CD8-positive, alpha-beta memory T cell (primary cell): ENCODE measurements around the gene NAA38. TPM values are rescaled to one million over a fixed set of nuclear protein-coding genes. Genes with fewer than 3 reads are reported as not detected.

Experiments
- CTCF ChIA-PET: fragments of 350-600 bp; sonication (Branson Sonifier 250); formaldehyde crosslinking; loops from one replicate; lab custom pipeline; 2021; ENCODE audit warnings: antibody characterized with exemption; lab: Charles Lee
- POLR2A ChIA-PET: fragments of 350-600 bp; sonication (Branson Sonifier 250); formaldehyde crosslinking; loops from one replicate; lab custom pipeline; 2021; ENCODE audit warnings: antibody characterized with exemption; lab: Charles Lee
- DNase-seq, 5 donors: peaks; one replicate each; pipeline versions ENCODE4 v3.0.0 to v3.0.0-alpha.2; 2020 to 2022; ENCODE audit warnings: mixed read lengths in 1 of 5
- H3K27ac ChIP-seq: one replicate; pipeline ENCODE4 v1.7.0; 2013; ENCODE audit warnings: low read depth, mild to moderate bottlenecking, low read length, moderate library complexity
- H3K27me3 ChIP-seq: 2 replicates; pipeline ENCODE4 v1.7.0; 2013; ENCODE audit warnings: low read length, mild to moderate bottlenecking; ENCODE audit not compliant: insufficient read depth, poor library complexity, severe bottlenecking
- H3K36me3 ChIP-seq: 2 replicates; pipeline ENCODE4 v1.7.0; 2013; ENCODE audit warnings: mild to moderate bottlenecking, low read length, moderate library complexity; ENCODE audit not compliant: insufficient read depth
- H3K4me1 ChIP-seq: 2 replicates; pipeline ENCODE4 v1.7.0; 2013; ENCODE audit warnings: mild to moderate bottlenecking, low read length, moderate library complexity; ENCODE audit not compliant: insufficient read depth
- H3K4me3 ChIP-seq: 2 replicates; pipeline ENCODE4 v1.7.0; 2013; ENCODE audit warnings: mild to moderate bottlenecking, low read length
- H3K9me3 ChIP-seq: 2 replicates; pipeline ENCODE4 v1.7.0; 2013; ENCODE audit warnings: mild to moderate bottlenecking, low read length
- H3K27ac Mint-ChIP-seq, 8 donors: one replicate each; pipeline ENCODE4 v1.8.0; 2020 to 2021; ENCODE audit warnings: mixed read lengths in 8 of 8, mild to moderate bottlenecking in 6 of 8, inconsistent platforms in 3 of 8, moderate library complexity in 3 of 8
- H3K27me3 Mint-ChIP-seq, 2 donors: one replicate each; pipeline ENCODE4 v1.8.0; 2020 to 2021; ENCODE audit warnings: mixed read lengths in 2 of 2, mild to moderate bottlenecking in 1 of 2, moderate library complexity in 1 of 2
- H3K36me3 Mint-ChIP-seq, 3 donors: one replicate each; pipeline ENCODE4 v1.8.0; 2020 to 2021; ENCODE audit warnings: mixed read lengths in 3 of 3, inconsistent platforms in 1 of 3, mild to moderate bottlenecking in 1 of 3
- H3K4me1 Mint-ChIP-seq, 3 donors: one replicate each; pipeline ENCODE4 v1.8.0; 2020 to 2021; ENCODE audit warnings: mixed read lengths in 3 of 3, inconsistent platforms in 1 of 3, mild to moderate bottlenecking in 1 of 3
- H3K4me3 Mint-ChIP-seq, 7 donors: one replicate each; pipeline ENCODE4 v1.8.0; 2020 to 2021; ENCODE audit warnings: mixed read lengths in 7 of 7, mild to moderate bottlenecking in 6 of 7, moderate library complexity in 4 of 7, inconsistent platforms in 2 of 7
- H3K9me3 Mint-ChIP-seq, 5 donors: one replicate each; pipeline ENCODE4 v1.8.0; 2020 to 2022; ENCODE audit warnings: mixed read lengths in 5 of 5, mild to moderate bottlenecking in 3 of 5, moderate library complexity in 2 of 5, inconsistent platforms in 1 of 5
- polyA plus RNA-seq: library from polyadenylated mRNA; unstranded; fragments of 300-500 nt; fragmentation: Illumina TruSeq; gene quantifications from one replicate; pipeline ENCODE4 v1.2.3, GENCODE V29; 2021
- total RNA-seq, 2 experiments: library from RNA; stranded (reverse); gene quantifications; one replicate each; pipeline ENCODE4 v1.2.3, GENCODE V29; 2021

Gene NAA38
- total and polyA plus RNA-seq, 3 experiments from 2014 or later, result 58.2 to 162 (median 65.0) TPM

DNA sequence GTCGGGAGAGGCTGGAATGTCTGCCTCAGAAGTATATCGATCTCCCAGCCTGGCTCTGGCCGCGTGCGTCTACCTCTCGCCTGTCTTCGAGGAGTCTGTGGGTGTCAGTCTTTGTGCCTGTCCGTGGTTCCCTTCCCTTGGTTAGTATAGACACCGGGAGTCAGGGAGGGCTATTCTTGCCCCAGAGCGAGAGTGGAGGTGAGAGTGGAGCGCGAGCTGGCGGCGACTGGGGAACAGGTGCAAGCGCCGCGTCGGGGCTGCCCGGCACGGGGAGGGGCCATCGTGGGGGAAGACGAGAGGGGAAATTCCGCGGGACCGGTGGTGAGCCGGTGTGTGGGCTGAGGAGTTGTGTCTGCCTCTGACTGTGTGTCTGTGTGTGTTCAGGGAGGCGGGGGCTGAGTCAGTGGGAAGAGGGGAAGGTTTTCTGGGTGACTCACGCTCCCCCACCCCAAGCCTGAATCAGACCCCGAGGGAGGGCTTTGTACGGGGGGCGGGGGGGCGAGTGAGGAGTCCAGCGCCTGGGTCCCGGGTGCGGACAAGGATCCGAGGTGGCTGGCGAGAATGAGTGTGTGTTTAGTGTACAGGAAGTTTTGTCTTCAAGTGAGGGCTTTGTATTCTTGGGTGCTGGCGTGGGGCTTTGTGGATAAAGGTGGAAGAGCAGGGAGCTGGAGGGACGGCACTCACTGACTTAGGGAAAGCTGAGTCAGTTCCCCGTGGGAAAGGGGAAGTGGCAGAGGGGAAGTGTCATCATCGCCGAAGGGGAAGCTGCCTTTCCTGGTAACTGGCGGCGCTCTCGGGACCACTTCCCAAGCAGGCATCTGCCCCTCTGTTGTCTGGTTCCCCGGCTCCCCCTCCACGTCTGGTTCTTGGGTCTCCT, 14.7 kb downstream of the NAA38 start:
- Histone ChIP-seq H3K27me3 (no peaks in the 10 kb centered on the region), H3K36me3 (no peaks in the 10 kb centered on the region), H3K4me1 (peaks cover 50% of the 10 kb centered on the region), H3K27ac (peak overlapping the region; percentile 99), H3K9me3 (no peaks in the 10 kb centered on the region), H3K4me3 (peak overlapping the region; percentile 92)
- H3K27me3 Mint-ChIP-seq, result peaks cover 0 to 15% of the 10 kb centered on the region in 2 donors
- H3K36me3 Mint-ChIP-seq, result peaks cover 0 to 67% (median 0%) of the 10 kb centered on the region in 3 donors
- DNase-seq, result peak; percentile 94 to 99 (median 95)
- H3K4me1 Mint-ChIP-seq, result peaks cover 56 to 65% (median 60%) of the 10 kb centered on the region in 3 donors
- H3K27ac Mint-ChIP-seq, result peak overlapping the region; percentile 97 to 100 (median 100)
- H3K4me3 Mint-ChIP-seq, result peak overlapping the region; percentile 84 to 99 (median 97)
- ChIA-PET CTCF (interaction anchor here (1.0 to 1.8 kb wide), 5 partner anchors 8 to 14 kb away, joined by 3 to 9 read pairs (median 5); partner anchors contain the start of genes KDM6B and NAA38), POLR2A (interaction anchor here (0.6 to 4.8 kb wide), 5 partner anchors 8 to 157 kb away, joined by 3 to 44 read pairs (median 4); partner anchors contain the start of genes KDM6B, NAA38 and RNF227)
- peaks cover 0 to 5% (median 0%) of the 10 kb centered on the region in 5 donors for H3K9me3 Mint-ChIP-seq

DNA sequence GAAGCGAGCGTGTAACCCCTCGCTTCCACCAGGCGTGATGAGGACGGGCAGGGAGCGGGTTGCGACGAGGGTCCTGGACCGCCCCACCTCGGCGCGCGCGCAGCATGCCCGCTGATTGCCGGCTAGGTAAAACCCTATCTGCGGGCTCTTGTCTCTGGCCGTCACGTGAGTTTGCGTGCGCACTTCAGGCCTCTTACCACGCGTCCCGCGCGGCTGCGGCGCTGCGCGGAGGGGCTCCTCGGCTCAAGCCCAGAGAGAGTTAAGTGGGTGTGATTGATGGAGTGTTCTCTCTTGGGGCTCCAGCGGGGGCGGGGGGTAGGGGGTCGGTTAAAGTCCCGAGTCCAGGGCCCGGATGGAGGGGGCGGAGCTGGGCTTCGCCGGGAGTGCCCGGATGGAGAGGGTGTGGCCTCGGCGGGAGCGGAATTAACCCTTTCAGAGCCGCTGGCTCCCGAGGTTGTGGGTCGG, 15.4 kb downstream of the NAA38 start:
- Mint-ChIP-seq H3K36me3 (peaks cover 0 to 61% (median 0%) of the 10 kb centered on the region in 3 donors), H3K4me1 (peaks cover 63 to 72% (median 67%) of the 10 kb centered on the region in 3 donors), H3K27me3 (peaks cover 0 to 18% of the 10 kb centered on the region in 2 donors), H3K4me3 (peak overlapping the region; percentile 84 to 99 (median 97)), H3K27ac (peak overlapping the region; percentile 97 to 100 (median 100)), H3K9me3 (peaks cover 0 to 5% (median 0%) of the 10 kb centered on the region in 5 donors)
- peak overlapping the region; percentile 99 for H3K27ac ChIP-seq
- ChIA-PET CTCF (interaction anchor here (1.0 to 1.8 kb wide), 3 partner anchors 9 to 147 kb away, joined by 3 to 5 read pairs (median 5); partner anchors contain the start of gene NAA38), POLR2A (interaction anchor here (0.6 to 4.8 kb wide), 5 partner anchors 7 to 156 kb away, joined by 3 to 44 read pairs (median 4); partner anchors contain the start of genes KDM6B, NAA38 and RNF227)
- H3K36me3 ChIP-seq, result no peaks in the 10 kb centered on the region
- no peaks in the 10 kb centered on the region for H3K27me3 ChIP-seq
- H3K4me1 ChIP-seq, result peaks cover 57% of the 10 kb centered on the region
- H3K9me3 ChIP-seq, result no peaks in the 10 kb centered on the region
- H3K4me3 ChIP-seq, result peak overlapping the region; percentile 92
- DNase-seq, result peak; percentile 79 to 91 (median 81)

DNA sequence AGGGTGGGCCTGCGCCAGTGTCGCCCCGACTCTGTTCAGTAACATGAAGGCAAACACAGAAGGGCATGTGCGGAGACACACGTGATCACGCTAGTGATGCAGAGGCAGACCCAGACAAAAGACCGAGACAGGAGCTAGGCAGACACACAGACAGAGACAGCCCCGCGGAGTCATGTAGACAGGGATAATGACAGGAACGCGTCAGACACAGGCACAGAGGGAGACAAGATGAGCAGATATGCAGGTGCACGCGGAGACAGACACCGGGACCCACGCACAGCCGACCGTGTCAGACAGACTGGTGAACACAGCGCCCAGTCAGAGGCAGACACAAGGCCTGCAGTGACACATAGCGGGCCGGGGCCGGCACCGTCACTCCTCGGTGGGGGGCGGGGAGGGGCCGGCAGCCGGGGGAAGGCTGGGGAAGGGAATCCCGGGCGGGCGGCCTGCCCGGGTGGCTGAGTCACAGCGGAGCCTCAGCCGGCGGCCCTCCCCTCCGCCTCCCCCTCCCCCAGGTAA, 15.9 kb downstream of the NAA38 start:
- peak overlapping the region; percentile 99 for H3K27ac ChIP-seq
- peak overlapping the region; percentile 84 to 99 (median 97) for H3K4me3 Mint-ChIP-seq
- H3K27me3 Mint-ChIP-seq, result peaks cover 0 to 18% of the 10 kb centered on the region in 2 donors
- POLR2A ChIA-PET, result interaction anchor here (1.4 to 4.8 kb wide), 2 partner anchors 7 to 16 kb away, joined by 4 to 44 read pairs; partner anchors contain the start of genes KDM6B and NAA38
- DNase-seq, result peak; percentile 89 to 98 (median 93)
- peak overlapping the region; percentile 92 for H3K4me3 ChIP-seq
- peaks cover 68 to 77% (median 72%) of the 10 kb centered on the region in 3 donors for H3K4me1 Mint-ChIP-seq
- CTCF ChIA-PET, result interaction anchor here (0.9 to 1.8 kb wide), 5 partner anchors 8 to 147 kb away, joined by 3 to 6 read pairs (median 5); partner anchors contain the start of gene NAA38
- peaks cover 0 to 56% (median 0%) of the 10 kb centered on the region in 3 donors for H3K36me3 Mint-ChIP-seq
- peaks cover 0 to 5% (median 0%) of the 10 kb centered on the region in 5 donors for H3K9me3 Mint-ChIP-seq
- no peaks in the 10 kb centered on the region for H3K27me3 ChIP-seq
- H3K36me3 ChIP-seq, result no peaks in the 10 kb centered on the region
- peak overlapping the region; percentile 97 to 100 (median 100) for H3K27ac Mint-ChIP-seq
- H3K9me3 ChIP-seq, result no peaks in the 10 kb centered on the region
- peaks cover 62% of the 10 kb centered on the region for H3K4me1 ChIP-seq

DNA sequence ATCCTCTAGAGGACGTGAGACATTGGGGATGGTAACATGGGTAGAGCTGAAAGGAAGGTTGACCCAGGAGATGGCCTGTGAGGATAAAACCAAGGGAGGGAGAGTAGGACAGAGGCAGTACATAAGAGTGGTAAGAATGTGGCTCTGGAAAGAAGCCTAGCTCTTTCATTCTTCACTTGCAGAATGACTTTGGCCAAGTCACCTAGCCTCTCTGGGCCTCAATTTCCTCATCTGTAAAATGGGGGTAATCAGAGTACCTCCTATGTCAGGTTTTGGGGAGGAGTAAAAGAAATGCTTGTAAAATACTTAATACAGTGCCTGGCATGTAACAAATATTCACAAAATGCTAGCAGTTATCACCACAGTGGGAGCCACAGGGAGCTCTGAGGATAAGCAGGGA, 16.5 kb downstream of the NAA38 start:
- ChIA-PET POLR2A (interaction anchor here (1.4 kb wide), 1 partner anchor 16 kb away, joined by 4 read pairs; the partner anchor contains the start of gene NAA38), CTCF (interaction anchor here (0.9 to 1.7 kb wide), 5 partner anchors 11 to 149 kb away, joined by 3 to 6 read pairs (median 4); partner anchors contain the start of gene NAA38)
- no peak for DNase-seq
- H3K36me3 Mint-ChIP-seq, result peaks cover 0 to 55% (median 0%) of the 10 kb centered on the region in 3 donors
- peaks cover 73 to 82% (median 77%) of the 10 kb centered on the region in 3 donors for H3K4me1 Mint-ChIP-seq
- no peaks in the 10 kb centered on the region for H3K27me3 ChIP-seq
- no peaks in the 10 kb centered on the region for H3K36me3 ChIP-seq
- peak overlapping the region; percentile 97 to 100 (median 99) for H3K27ac Mint-ChIP-seq
- peak overlapping the region; percentile 74 to 99 (median 97) for H3K4me3 Mint-ChIP-seq
- H3K4me3 ChIP-seq, result peak overlapping the region; percentile 92
- H3K9me3 ChIP-seq, result no peaks in the 10 kb centered on the region
- peaks cover 0 to 18% of the 10 kb centered on the region in 2 donors for H3K27me3 Mint-ChIP-seq
- peak overlapping the region; percentile 99 for H3K27ac ChIP-seq
- H3K4me1 ChIP-seq, result peaks cover 67% of the 10 kb centered on the region
- H3K9me3 Mint-ChIP-seq, result peaks cover 0 to 5% (median 0%) of the 10 kb centered on the region in 5 donors

DNA sequence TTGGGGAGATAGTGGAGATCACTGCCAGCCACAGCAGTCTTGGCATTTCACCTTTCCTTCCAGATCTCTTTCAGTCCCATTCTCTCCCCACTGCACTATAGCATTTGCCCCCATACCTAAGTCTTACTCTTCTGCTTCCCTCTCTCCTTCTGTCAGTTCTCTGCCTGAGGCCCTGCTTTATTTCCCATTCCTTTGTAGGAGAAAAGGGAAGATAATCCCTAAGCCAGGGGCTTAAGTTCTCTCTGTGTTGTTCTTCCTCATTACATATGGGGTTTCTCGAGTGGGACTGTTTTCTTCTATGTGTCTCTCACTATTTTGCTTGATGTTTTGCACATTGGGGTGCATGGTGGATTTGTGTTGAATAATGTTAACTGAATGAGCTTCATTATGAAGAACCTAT, 16.9 kb downstream of the NAA38 start:
- peaks cover 0 to 18% of the 10 kb centered on the region in 2 donors for H3K27me3 Mint-ChIP-seq
- POLR2A ChIA-PET, result interaction anchor here (1.4 kb wide), 1 partner anchor 17 kb away, joined by 4 read pairs; the partner anchor contains the start of gene NAA38
- H3K4me3 Mint-ChIP-seq, result peak overlapping the region; percentile 44 to 97 (median 87)
- H3K9me3 ChIP-seq, result no peaks in the 10 kb centered on the region
- peaks cover 70 to 79% (median 74%) of the 10 kb centered on the region in 3 donors for H3K4me1 Mint-ChIP-seq
- DNase-seq, result peak in 1 of 5 donors; percentile 17
- no peak overlapping the region for H3K4me3 ChIP-seq
- H3K27me3 ChIP-seq, result no peaks in the 10 kb centered on the region
- H3K36me3 ChIP-seq, result no peaks in the 10 kb centered on the region
- H3K27ac Mint-ChIP-seq, result peak overlapping the region; percentile 97 to 100 (median 99)
- peaks cover 0 to 52% (median 0%) of the 10 kb centered on the region in 3 donors for H3K36me3 Mint-ChIP-seq
- H3K9me3 Mint-ChIP-seq, result peaks cover 0 to 5% (median 0%) of the 10 kb centered on the region in 5 donors
- H3K27ac ChIP-seq, result peak overlapping the region; percentile 99
- H3K4me1 ChIP-seq, result peaks cover 64% of the 10 kb centered on the region
- CTCF ChIA-PET, result interaction anchor here (0.9 to 1.7 kb wide), 5 partner anchors 11 to 150 kb away, joined by 3 to 6 read pairs (median 4); partner anchors contain the start of gene NAA38

DNA sequence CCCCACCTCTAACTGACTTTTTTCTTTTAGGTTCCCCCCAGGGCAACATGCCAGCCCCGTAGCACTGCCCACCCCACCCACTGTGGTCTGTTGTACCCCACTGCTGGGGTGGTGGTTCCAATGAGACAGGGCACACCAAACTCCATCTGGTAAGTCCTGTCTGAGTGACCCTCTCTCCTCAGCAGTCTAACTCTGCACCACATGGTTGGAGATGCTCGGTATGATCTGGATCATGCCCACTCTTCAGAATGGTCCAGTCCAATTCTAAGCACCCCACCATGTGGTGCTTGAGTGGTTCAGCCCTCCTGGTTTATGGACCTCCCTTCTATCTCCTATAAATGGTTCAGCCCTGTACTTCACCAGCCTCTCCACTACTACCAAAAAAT, 17.5 kb downstream of the NAA38 start:
- Mint-ChIP-seq H3K4me3 (peak overlapping the region in 5 of 7 donors; percentile 4 to 97 (median 67)), H3K27me3 (peaks cover 0 to 22% of the 10 kb centered on the region in 2 donors), H3K9me3 (peaks cover 0 to 10% (median 0%) of the 10 kb centered on the region in 5 donors), H3K36me3 (peaks cover 0 to 55% (median 0%) of the 10 kb centered on the region in 3 donors), H3K4me1 (peaks cover 68 to 78% (median 74%) of the 10 kb centered on the region in 3 donors), H3K27ac (peak overlapping the region; percentile 97 to 100 (median 99))
- CTCF ChIA-PET, result interaction anchor here (1.4 to 1.5 kb wide), 3 partner anchors 11 to 150 kb away, joined by 3 to 5 read pairs (median 4); no protein-coding TSS in a partner anchor
- no peaks in the 10 kb centered on the region for H3K9me3 ChIP-seq
- POLR2A ChIA-PET, result no interaction called here
- DNase-seq, result peak in 1 of 5 donors; percentile 48
- no peaks in the 10 kb centered on the region for H3K36me3 ChIP-seq
- H3K27ac ChIP-seq, result no peak overlapping the region
- H3K4me3 ChIP-seq, result no peak overlapping the region
- no peaks in the 10 kb centered on the region for H3K27me3 ChIP-seq
- H3K4me1 ChIP-seq, result peaks cover 59% of the 10 kb centered on the region
